IPS DF 6.9 (cell line): ENCODE results near the gene FLAD1.

Source experiments
- DNase-seq: peaks from one replicate; pipeline ENCODE4 v3.0.0-alpha.2; 2013; ENCODE audit warnings: low read depth, low spot score
- H3K27ac ChIP-seq: one replicate; pipeline ENCODE4 v1.5.1; 2013; ENCODE audit warnings: low read length, control low read depth
- H3K27me3 ChIP-seq: 2 replicates; pipeline ENCODE4 v1.6.1; 2013; ENCODE audit warnings: mild to moderate bottlenecking, low read length; ENCODE audit not compliant: control insufficient read depth, insufficient read depth
- H3K36me3 ChIP-seq: 2 replicates; pipeline ENCODE4 v1.6.1; 2013; ENCODE audit warnings: low read length; ENCODE audit not compliant: control insufficient read depth, insufficient read depth
- H3K4me1 ChIP-seq: 2 replicates; pipeline ENCODE4 v1.6.1; 2013; ENCODE audit warnings: low read length; ENCODE audit not compliant: control insufficient read depth, insufficient read depth
- H3K4me3 ChIP-seq: 2 replicates; pipeline ENCODE4 v1.5.1; 2013; ENCODE audit warnings: mild to moderate bottlenecking, low read length
- H3K9me3 ChIP-seq: 2 replicates; pipeline ENCODE4 v1.6.1; 2013; ENCODE audit warnings: low read length, inconsistent platforms; ENCODE audit not compliant: control insufficient read depth, insufficient read depth
- WGBS: extraction: QIAGEN DNeasy Blood & Tissue Kit; methylation state at CpG from one replicate; pipeline ENCODE4 v1.1.7; 2013; ENCODE audit warnings: mixed read lengths, missing lambda C conversion rate; ENCODE audit not compliant: insufficient read length, insufficient coverage; 5-methylcytosine and 5-hydroxymethylcytosine counted together

Gene FLAD1

DNA sequence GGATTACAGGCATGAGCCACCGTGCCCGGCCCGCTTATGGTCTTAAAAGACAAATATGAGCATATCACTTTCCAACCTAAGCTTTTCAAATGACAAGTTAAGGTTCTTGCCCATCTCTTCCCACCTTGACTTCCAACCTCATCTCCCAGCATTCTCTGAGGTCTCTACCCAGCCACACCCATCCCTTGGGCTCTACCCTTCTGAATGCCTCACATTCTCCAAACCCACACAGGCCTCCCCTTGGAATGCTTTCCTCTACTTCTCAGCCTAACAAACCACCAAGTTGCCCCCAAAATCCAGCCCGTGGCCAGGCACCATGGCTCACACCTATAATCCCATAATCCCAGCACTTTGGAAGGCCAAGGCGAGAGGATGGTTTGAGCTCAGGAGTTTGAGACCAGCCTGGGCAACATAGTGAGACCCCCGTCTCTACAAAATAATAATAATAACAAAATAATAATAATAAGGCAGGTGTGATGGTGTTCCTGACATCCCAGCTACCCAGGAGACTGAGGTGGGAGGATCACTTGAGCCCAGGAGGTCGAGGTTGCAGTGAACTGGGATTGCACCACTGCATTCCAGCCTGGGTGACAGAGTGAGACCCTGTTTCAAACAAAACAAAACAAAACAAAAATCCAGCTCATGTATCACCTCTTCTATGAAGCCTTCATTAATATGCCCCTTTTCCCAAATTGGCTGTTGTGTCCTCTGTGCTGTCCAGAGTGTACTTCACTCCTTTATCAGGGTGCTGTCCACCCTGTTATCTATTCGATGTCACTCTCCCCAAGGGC is 39.2 kb downstream of the FLAD1 start:
- H3K27me3 ChIP-seq = no peaks in the 10 kb centered on the region
- H3K4me3 ChIP-seq = no peak overlapping the region
- H3K9me3 ChIP-seq = no peaks in the 10 kb centered on the region
- DNase-seq = no peak
- WGBS = no CpG with 5 or more reads among the region's 8 CpGs
- H3K4me1 ChIP-seq = peaks cover 4% of the 10 kb centered on the region
- H3K36me3 ChIP-seq = no peaks in the 10 kb centered on the region
- H3K27ac ChIP-seq = no peak overlapping the region

DNA sequence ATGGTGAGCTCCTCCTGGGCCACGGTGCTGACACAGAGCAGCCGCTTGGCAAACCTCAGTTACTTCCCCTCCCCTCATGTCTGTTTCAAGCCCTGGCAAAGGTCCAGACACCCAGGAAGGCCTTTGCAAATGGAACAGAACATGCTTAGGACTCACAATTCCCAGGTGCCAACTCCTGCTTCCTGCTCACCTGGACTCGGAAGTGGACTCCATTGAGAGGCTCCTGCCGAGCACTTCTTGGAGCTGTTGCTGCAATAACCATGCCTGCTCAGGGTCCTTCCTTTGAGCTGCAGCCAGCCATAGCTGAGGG is 39.7 kb downstream of the FLAD1 start:
- H3K4me3 ChIP-seq = no peak overlapping the region
- no peak overlapping the region for H3K27ac ChIP-seq
- DNase-seq = no peak
- no CpG with 5 or more reads among the region's 4 CpGs for WGBS
- H3K36me3 ChIP-seq = no peaks in the 10 kb centered on the region
- H3K4me1 ChIP-seq = peaks cover 3% of the 10 kb centered on the region
- no peaks in the 10 kb centered on the region for H3K9me3 ChIP-seq
- no peaks in the 10 kb centered on the region for H3K27me3 ChIP-seq

DNA sequence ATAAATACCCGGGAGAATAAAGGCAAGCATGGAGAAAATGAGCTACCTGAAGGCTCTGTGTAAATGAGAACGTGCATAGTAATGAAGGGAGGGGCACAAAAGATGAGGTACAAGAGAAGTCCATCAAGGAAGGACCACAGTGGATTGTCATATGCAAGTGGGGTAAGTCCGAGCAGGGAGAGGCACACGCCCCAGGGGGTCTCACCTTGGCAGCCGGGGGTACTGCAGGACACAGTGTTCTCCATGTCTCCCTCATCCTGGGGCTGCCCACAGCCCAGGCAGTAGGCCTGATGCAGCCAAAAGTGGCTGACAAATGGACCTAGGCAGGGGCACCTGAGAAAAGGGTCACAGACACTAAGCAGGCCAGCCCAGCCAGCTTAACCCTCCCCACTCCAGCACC is 40.5 kb downstream of the FLAD1 start:
- no peak overlapping the region for H3K27ac ChIP-seq
- H3K27me3 ChIP-seq = no peaks in the 10 kb centered on the region
- H3K4me1 ChIP-seq = peaks cover 2% of the 10 kb centered on the region
- H3K4me3 ChIP-seq = no peak overlapping the region
- no peaks in the 10 kb centered on the region for H3K36me3 ChIP-seq
- DNase-seq = no peak
- no peaks in the 10 kb centered on the region for H3K9me3 ChIP-seq
- WGBS = no CpG with 5 or more reads among the region's 5 CpGs

DNA sequence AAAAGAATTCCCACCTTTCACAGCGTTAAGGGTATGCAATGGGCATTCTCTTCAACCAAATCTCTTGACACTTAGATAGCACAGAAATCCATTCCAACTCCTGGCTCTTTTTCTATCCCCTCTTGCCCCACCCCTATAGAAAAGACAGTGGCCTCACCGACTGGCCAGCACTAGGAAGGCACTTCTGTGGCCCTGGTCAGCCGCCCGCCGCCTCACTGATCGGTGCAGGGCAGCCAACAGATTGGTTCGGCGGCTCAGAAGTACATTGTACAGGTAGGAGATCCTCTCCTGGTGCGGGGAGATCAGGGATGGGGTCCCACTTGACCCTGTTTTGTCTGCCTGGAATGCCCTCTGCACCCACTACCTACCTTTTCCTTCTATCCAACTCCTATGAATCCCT is 41.2 kb downstream of the FLAD1 start:
- no peaks in the 10 kb centered on the region for H3K27me3 ChIP-seq
- DNase-seq = no peak
- H3K27ac ChIP-seq = no peak overlapping the region
- WGBS = no CpG with 5 or more reads among the region's 9 CpGs
- no peaks in the 10 kb centered on the region for H3K36me3 ChIP-seq
- H3K4me1 ChIP-seq = peaks cover 2% of the 10 kb centered on the region
- no peaks in the 10 kb centered on the region for H3K9me3 ChIP-seq
- no peak overlapping the region for H3K4me3 ChIP-seq

DNA sequence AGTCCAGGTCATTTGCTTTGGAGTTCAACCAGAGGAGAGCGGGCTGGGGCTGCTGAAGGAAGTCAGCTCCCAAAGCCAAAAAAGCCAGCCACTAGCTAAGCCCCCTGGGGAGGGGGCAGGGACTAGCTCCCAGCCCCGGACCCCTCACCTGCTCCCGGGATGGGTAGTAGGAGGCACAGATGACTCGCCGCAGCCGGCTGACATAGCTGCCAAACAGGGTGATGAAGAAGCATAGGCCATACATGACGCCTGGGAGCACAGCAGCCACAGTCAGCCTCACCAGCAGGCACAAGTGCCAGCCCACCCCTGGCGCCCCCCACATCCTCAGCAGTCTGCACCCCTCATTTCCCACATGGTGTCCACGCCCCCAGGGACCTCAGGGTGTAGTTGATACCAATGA is 43.0 kb downstream of the FLAD1 start:
- no peak overlapping the region for H3K27ac ChIP-seq
- no peak overlapping the region for H3K4me3 ChIP-seq
- no peaks in the 10 kb centered on the region for H3K27me3 ChIP-seq
- WGBS = no CpG with 5 or more reads among the region's 9 CpGs
- no peak for DNase-seq
- no peaks in the 10 kb centered on the region for H3K9me3 ChIP-seq
- H3K4me1 ChIP-seq = peaks cover 2% of the 10 kb centered on the region
- no peaks in the 10 kb centered on the region for H3K36me3 ChIP-seq

DNA sequence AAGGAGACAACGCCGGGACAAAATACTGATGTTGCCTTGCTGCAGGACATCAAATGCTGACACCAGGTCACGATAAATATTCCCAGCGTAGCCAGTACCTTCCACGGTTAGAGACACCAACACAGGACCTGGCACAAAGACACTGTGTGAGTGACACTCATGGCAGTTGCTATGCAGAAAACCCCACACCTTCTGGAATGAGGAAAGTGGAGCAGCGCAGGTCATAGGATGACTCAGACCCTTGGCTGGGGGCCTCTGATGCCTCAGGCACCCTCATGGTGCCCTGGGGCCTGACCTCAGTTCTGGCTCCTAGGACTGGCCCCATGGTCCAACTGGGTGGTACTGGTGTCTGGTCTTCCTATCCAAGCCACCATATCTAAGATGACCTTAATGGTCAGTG is 43.4 kb downstream of the FLAD1 start:
- WGBS = no CpG with 5 or more reads among the region's 6 CpGs
- H3K27ac ChIP-seq = no peak overlapping the region
- H3K9me3 ChIP-seq = no peaks in the 10 kb centered on the region
- H3K4me3 ChIP-seq = no peak overlapping the region
- peaks cover 2% of the 10 kb centered on the region for H3K4me1 ChIP-seq
- no peaks in the 10 kb centered on the region for H3K27me3 ChIP-seq
- no peaks in the 10 kb centered on the region for H3K36me3 ChIP-seq
- DNase-seq = no peak

DNA sequence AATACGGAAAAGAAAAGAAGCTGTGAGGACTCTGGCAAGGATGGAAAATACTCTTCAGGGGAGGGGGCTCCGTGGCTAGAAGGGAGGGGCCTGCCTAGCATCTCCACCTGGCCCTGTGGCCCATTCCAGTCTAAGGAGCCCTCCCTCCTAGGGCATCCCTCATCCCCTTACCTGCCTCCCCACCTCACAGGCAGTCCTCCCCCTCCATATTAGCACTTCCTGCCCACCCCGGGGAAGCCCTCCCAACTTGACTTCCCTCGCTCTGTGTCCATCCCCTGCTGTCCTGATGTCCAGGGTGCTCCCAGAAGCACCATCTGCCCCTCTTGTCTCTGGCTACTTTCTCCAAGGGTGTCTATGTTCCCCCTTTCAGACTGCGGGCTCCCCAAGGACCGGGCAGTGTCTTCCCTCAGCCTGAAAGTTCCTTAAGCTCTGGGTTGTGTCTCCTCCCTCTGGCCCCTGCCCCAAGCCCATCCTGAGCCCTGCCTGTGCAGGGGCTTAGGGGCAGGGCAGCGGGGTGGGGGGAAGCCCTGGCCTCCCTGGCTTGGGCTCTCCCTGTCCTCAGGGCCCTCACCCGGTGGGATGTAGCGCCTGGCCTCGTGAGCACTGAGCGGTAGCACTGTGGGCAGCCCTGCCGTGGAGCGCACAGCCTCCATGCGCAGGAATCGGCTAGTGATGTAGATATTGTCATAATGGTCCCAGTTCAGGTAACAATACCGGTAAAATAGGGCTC is 46.5 kb downstream of the FLAD1 start:
- no peak for DNase-seq
- H3K4me3 ChIP-seq = no peak overlapping the region
- no peaks in the 10 kb centered on the region for H3K9me3 ChIP-seq
- peaks cover 2% of the 10 kb centered on the region; the same call in 1 of the 2 replicates for H3K4me1 ChIP-seq
- no peak overlapping the region for H3K27ac ChIP-seq
- WGBS = no CpG with 5 or more reads among the region's 16 CpGs
- H3K36me3 ChIP-seq = no peaks in the 10 kb centered on the region
- no peaks in the 10 kb centered on the region for H3K27me3 ChIP-seq

DNA sequence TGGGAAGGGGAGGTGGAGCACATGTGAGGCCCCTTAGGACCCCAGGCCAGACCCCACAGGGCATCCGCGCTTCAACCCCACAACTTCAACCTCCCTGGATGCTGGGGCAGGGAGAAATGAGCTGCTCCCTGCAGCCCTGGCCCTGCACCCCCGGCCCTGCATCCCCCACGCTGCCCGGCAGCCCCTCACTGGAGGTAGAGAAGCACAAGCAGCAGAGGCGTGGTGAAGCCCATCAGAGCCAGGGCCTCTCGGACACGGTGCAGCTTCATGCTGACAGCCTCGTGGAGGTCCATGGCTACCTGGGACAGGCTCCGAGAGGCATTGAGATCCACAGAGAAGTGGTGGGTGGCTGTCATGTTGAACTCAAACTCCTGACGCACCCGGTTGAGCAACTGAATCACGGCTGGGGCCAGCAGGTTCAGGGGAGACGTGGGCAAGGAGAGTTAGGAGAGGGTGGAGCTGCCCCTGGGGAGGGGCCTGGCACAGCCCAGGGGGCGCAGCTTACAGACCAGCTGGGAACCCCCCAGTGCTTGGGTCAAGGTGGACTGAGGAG is 47.2 kb downstream of the FLAD1 start:
- H3K36me3 ChIP-seq = no peaks in the 10 kb centered on the region
- no peaks in the 10 kb centered on the region for H3K27me3 ChIP-seq
- no CpG with 5 or more reads among the region's 15 CpGs for WGBS
- H3K27ac ChIP-seq = no peak overlapping the region
- no peaks in the 10 kb centered on the region for H3K9me3 ChIP-seq
- DNase-seq = no peak
- peaks cover 2% of the 10 kb centered on the region; the same call in 1 of the 2 replicates for H3K4me1 ChIP-seq
- no peak overlapping the region for H3K4me3 ChIP-seq

DNA sequence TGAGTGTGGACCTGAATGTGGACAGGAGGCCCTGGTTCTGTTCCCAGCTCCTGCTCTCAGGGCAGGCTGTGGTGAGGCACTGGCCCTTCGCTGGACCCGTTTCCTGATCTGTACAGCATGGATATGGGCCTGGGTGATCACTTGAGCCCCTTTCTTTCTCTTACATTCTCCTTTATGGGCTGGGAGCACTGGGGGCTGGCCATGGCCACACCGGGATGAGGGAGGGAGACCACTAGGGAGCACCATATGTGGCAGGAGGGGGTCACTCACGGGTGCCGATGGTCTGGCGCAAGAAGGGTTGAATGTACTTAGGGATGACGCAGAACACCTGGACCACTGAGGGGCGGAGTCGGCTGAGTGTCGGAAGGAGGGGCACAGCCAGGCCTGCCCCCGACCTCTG is 47.8 kb downstream of the FLAD1 start:
- H3K27ac ChIP-seq = no peak overlapping the region
- no peaks in the 10 kb centered on the region for H3K9me3 ChIP-seq
- no peak overlapping the region for H3K4me3 ChIP-seq
- H3K27me3 ChIP-seq = no peaks in the 10 kb centered on the region
- WGBS = no CpG with 5 or more reads among the region's 11 CpGs
- H3K36me3 ChIP-seq = no peaks in the 10 kb centered on the region
- no peak for DNase-seq
- peaks cover 2% of the 10 kb centered on the region; the same call in 1 of the 2 replicates for H3K4me1 ChIP-seq

DNA sequence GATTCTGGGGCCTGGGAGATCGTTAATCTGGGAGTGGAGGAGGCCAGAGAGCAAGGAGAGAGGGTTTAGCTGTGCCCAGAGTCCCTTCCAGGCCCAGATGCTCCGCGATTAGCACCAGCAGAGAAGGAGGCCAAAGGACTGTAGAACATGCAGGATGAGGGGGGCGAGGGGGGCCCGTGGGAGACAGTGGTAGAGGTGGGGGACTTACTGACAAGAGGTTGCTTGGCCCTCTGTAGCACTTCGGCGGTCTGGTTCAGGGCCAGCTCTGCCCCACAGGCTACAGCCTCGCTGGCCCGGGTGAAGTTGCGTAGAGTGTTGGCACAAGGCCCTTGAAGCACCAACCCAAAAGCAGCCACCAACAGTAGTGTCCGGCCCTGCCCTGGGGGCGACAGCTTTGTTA is 49.7 kb downstream of the FLAD1 start:
- Histone ChIP-seq H3K36me3 (no peaks in the 10 kb centered on the region), H3K4me1 (no peaks in the 10 kb centered on the region), H3K9me3 (no peaks in the 10 kb centered on the region), H3K27me3 (no peaks in the 10 kb centered on the region), H3K27ac (no peak overlapping the region), H3K4me3 (no peak overlapping the region)
- DNase-seq = no peak
- no CpG with 5 or more reads among the region's 12 CpGs for WGBS
